AG04449 (cell line): ENCODE results near the gene NEK10.

ENCODE experiments used
- CTCF ChIA-PET: fragments of 350-600 bp; formaldehyde crosslinking; extraction: SDS; loops from one replicate; lab custom pipeline; 2021; ENCODE audit warnings: antibody characterized with exemption; lab: Yijun Ruan, JAX
- POLR2A ChIA-PET: fragments of 400-600, 350-600 bp; formaldehyde crosslinking; extraction: SDS; loops from one replicate; lab custom pipeline; 2020; ENCODE audit warnings: antibody characterized with exemption, inconsistent platforms; lab: Yijun Ruan, JAX
- DNase-seq: peaks from one replicate; pipeline ENCODE4 v3.0.0-alpha.2; 2010; ENCODE audit warnings: low read depth, low spot score
- H3K4me3 ChIP-seq: 2 replicates; pipeline ENCODE4 v1.5.1; 2011; ENCODE audit warnings: low read depth, mild to moderate bottlenecking, control low read depth, low read length
- CTCF ChIP-seq: IDR thresholded peaks from one replicate; pipeline ENCODE4 v1.5.1; 2011; ENCODE audit warnings: mild to moderate bottlenecking, moderate library complexity, low read length, control low read depth, inconsistent platforms; ENCODE audit not compliant: insufficient read depth; ENCODE audit errors: missing control alignments

The NEK10 gene

DNA sequence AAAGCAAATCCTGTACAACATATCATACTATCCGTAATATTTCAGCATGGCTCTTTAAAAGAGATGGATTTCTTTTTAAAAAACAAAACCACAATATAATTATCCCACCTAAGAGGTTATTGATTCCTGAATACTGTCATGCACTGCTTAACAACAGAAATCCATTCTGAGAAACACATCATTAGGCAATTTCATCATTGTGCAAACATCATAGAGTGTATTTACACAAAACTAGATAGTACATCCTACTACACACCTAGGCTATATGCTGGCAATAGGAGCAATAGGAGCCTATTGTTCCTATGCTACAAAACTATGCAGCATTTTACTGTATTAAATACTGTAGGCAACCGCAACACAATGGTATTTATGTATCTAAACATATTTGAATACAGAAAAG lies 242.0 kb downstream of the NEK10 start:
- CTCF ChIA-PET: interaction anchor here (11.0 kb wide), 1 partner anchor 128 kb away, joined by 248 read pairs; no protein-coding TSS in a partner anchor
- no peak for DNase-seq
- POLR2A ChIA-PET: no interaction called here
- no peak overlapping the region for H3K4me3 ChIP-seq
- no peak for TF ChIP-seq CTCF

DNA sequence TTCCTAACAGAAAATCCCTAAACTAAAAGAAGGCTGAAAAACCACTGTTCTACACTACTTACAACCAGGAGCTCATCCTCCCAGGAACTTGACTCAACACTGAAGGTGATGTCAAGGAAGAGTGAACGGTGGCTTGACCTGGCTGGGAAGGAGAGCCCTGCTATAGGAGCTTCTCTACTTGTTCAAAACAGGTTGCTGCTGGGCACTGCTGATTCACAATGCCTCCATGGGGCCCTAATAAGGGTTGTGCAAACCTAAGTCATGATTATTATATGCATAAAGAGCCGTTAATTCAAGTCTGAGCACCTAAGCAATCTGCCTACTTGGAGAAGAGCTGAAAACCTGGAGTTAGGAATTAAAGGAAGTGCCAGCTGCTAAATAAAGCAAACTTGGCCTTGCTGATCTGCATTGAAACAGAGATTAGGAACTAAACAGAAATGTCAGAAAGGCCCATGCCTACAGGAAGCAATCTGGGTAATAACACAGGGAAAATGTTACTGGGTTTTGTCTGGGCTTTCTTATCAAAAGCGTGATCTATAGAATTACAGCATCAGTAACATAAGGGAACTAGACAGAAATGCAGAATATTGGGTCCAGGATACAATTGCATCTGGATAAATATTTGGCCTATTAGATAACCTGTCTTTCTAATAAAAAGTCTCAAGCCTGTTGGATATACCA lies 243.2 kb downstream of the NEK10 start:
- ChIA-PET POLR2A (no interaction called here), CTCF (interaction anchor here (1.1 to 1.8 kb wide), 3 partner anchors 9 to 128 kb away, joined by 4 to 6 read pairs (median 5); no protein-coding TSS in a partner anchor)
- H3K4me3 ChIP-seq: no peak overlapping the region
- no peak for DNase-seq
- TF ChIP-seq CTCF: no peak

- ChIA-PET POLR2A (no interaction called here), CTCF (interaction anchor here (1.3 to 3.4 kb wide), 2 partner anchors 11 to 51 kb away, joined by 3 to 14 read pairs; no protein-coding TSS in a partner anchor)
- no peak for TF ChIP-seq CTCF
Measured at GRCh38 chr3:27119639-27120038, 249.5 kb downstream of the NEK10 start.

DNA sequence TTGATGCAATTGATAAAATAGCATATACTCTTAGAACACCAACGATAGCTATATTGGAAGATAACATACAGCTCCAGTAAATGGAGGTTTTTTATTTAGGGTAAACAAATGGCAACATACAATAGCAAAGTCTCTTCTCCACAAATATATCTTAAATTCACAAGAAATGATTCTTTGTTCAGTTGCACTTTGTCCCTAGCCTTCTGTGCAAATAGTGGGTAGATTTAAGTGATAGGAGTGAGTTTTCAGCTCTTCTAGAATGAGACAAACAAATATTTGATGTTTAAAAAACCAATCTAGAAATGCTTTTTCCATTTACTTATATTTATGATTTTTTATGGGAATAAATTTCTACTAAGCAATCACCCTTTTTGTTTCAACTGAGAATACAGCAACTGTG lies 253.8 kb downstream of the NEK10 start:
- H3K4me3 ChIP-seq: no peak overlapping the region
- no peak for TF ChIP-seq CTCF
- CTCF ChIA-PET: interaction anchor here (1.5 kb wide), 1 partner anchor 10 kb away, joined by 4 read pairs; no protein-coding TSS in a partner anchor
- POLR2A ChIA-PET: no interaction called here
- DNase-seq: no peak

More at GRCh38 chr3:27119639-27120038, 249.5 kb downstream of the NEK10 start:
- H3K4me3 ChIP-seq: no peak overlapping the region
- no peak for DNase-seq

DNA sequence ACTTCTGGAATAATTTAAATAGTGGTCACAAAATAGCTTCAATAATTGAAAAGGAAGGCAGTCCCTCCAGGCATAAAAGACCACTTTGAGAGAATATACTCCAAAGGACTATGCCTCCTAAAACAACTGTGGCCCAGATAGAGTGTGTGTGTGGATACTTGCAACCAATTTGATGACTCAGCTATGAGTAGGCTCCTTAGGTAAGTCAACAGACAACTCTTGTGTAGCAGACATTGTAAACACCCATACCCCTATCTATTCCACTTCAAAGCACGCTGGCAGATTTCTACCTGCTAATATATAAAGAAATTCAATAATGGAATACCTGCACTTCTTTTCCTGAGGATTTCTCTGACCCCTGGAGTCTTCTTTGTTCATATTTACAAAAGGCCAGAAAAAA lies 254.5 kb downstream of the NEK10 start:
- DNase-seq: no peak
- CTCF ChIA-PET: interaction anchor here (1.5 kb wide), 1 partner anchor 10 kb away, joined by 4 read pairs; no protein-coding TSS in a partner anchor
- no peak for TF ChIP-seq CTCF
- H3K4me3 ChIP-seq: no peak overlapping the region
- POLR2A ChIA-PET: no interaction called here

GRCh38 chr3:27114129-27114528 lies 255.1 kb downstream of the NEK10 start:
- ChIA-PET POLR2A (no interaction called here), CTCF (interaction anchor here (1.0 kb wide), 1 partner anchor 9 kb away, joined by 3 read pairs; no protein-coding TSS in a partner anchor)
- H3K4me3 ChIP-seq: no peak overlapping the region
- no peak for DNase-seq
- TF ChIP-seq CTCF: no peak
